WERI-Rb-1 (cell line): ENCODE data around the gene TMEM240.
"Not testable (repeated sequence)": the region's sequence is repeated elsewhere in the genome, so short reads cannot be mapped to it uniquely, and the experiment has no call there.

ENCODE experiments used
- DNase-seq: peaks from one replicate; pipeline ENCODE4 v3.0.0-alpha.2; 2020
- H3K27ac ChIP-seq: fragments of 250-450 bp; sonication (Bioruptor Pico); 2 replicates; pipeline ENCODE4 v1.5.1; 2020; ENCODE audit warnings: mild to moderate bottlenecking, moderate library complexity
- H3K27me3 ChIP-seq: fragments of 250-450 bp; sonication (Bioruptor Pico); 2 replicates; pipeline ENCODE4 v1.5.1; 2021; ENCODE audit warnings: mild to moderate bottlenecking, low read depth, moderate library complexity; ENCODE audit not compliant: insufficient read depth, severe bottlenecking
- H3K36me3 ChIP-seq: fragments of 250-450 bp; sonication (Bioruptor Pico); 2 replicates; pipeline ENCODE4 v1.5.1; 2020; ENCODE audit warnings: mild to moderate bottlenecking, moderate library complexity
- H3K4me3 ChIP-seq: 2 replicates; pipeline ENCODE4 v1.5.1; 2011; ENCODE audit warnings: low read depth, mild to moderate bottlenecking, control low read depth, low read length
- H3K9me3 ChIP-seq: fragments of 250-450 bp; sonication (Bioruptor Pico); 2 replicates; pipeline ENCODE4 v1.5.1; 2021; ENCODE audit warnings: mild to moderate bottlenecking, moderate library complexity; ENCODE audit not compliant: severe bottlenecking
- CTCF ChIP-seq: IDR thresholded peaks from 2 replicates; pipeline ENCODE4 v1.5.1; 2011; ENCODE audit warnings: low read depth, mild to moderate bottlenecking, control low read depth, inconsistent platforms, low read length

TMEM240 gene

GRCh38 chr1:1521331-1521730, 19.1 kb downstream of the TMEM240 start:
- H3K36me3 ChIP-seq = peaks cover 50% of the 10 kb centered on the region
- no peak for TF ChIP-seq CTCF
- no peak overlapping the region for H3K4me3 ChIP-seq
- H3K27me3 ChIP-seq = no peaks in the 10 kb centered on the region
- no peak overlapping the region for H3K27ac ChIP-seq
- H3K9me3 ChIP-seq = no peaks in the 10 kb centered on the region
- DNase-seq = no peak

- not testable (repeated sequence) for H3K4me3 ChIP-seq, H3K27ac ChIP-seq, H3K27me3 ChIP-seq, H3K9me3 ChIP-seq, DNase-seq
- peaks cover 50% of the 10 kb centered on the region for H3K36me3 ChIP-seq
Observed at GRCh38 chr1:1519805-1520505, 20.5 kb downstream of the TMEM240 start.

DNA sequence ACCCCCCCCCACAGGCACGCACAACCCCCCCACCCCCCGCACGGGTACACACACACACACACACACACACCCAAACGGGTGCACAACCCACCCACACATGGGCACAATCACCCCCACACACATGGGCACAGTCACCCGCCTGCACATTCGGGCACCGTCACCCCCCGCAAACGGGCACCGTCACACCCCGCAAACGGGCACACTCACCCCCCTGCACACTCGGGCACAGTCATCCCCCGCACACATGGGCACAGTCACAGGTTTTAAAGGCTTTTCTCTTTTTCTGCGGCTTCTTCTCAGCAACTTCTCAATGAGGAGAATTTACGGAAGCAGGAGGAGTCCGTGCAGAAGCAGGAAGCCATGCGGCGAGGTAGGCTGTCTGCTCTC, 21.8 kb downstream of the TMEM240 start:
- H3K27ac ChIP-seq, H3K9me3 ChIP-seq, H3K4me3 ChIP-seq, H3K27me3 ChIP-seq, DNase-seq: not testable (repeated sequence)
- peaks cover 49% of the 10 kb centered on the region for H3K36me3 ChIP-seq

- Histone ChIP-seq H3K27me3 (no peaks in the 10 kb centered on the region), H3K9me3 (no peaks in the 10 kb centered on the region), H3K36me3 (peaks cover 47% of the 10 kb centered on the region), H3K27ac (no peak overlapping the region), H3K4me3 (no peak overlapping the region)
- no peak for TF ChIP-seq CTCF
- no peak for DNase-seq
Observed at GRCh38 chr1:1517973-1518620, 22.3 kb downstream of the TMEM240 start.

DNA sequence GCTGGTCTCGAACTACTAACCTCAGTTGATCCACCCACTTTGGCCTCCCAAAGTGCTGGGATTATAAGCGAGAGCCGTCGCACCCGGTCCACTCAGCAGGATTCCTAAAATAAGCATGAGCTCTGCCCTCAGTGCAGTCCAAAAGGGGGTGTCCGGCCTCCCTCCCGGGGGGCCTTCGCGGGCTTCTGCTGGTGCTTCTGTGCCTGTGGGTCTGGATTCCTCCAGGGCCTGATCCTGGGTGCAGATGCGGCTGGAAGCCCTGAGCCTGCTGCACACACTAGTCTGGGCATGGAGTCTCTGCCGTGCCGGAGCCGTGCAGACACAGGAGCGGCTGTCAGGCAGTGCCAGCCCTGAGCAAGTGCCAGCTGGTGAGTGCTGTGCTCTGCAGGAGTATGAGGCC, 23.5 kb downstream of the TMEM240 start:
- not testable (repeated sequence) for H3K4me3 ChIP-seq, H3K9me3 ChIP-seq, DNase-seq, H3K27me3 ChIP-seq, H3K27ac ChIP-seq
- peaks cover 42% of the 10 kb centered on the region for H3K36me3 ChIP-seq

DNA sequence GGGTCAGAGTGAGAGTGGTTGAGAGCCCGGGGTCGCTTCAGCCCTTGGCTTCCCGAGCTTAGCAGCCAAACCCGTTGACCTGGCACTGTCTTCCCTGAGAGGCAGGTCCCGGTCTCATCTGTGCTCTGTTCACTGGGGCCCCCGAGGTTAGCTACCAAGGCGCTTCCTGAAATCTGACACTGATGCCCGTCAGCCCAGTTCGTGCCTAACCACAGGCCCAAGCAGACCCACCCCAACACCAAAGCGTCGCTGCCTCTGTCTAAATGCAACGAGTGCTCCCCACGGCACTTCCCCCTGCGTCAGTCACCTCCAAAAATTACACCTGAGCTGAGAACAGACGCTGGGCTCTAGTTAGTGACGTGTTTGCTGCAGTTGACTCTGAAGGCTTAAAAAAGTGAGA, 26.0 kb downstream of the TMEM240 start:
- H3K4me3 ChIP-seq, H3K27ac ChIP-seq, H3K9me3 ChIP-seq, DNase-seq, H3K27me3 ChIP-seq: not testable (repeated sequence)
- peaks cover 31% of the 10 kb centered on the region for H3K36me3 ChIP-seq

DNA sequence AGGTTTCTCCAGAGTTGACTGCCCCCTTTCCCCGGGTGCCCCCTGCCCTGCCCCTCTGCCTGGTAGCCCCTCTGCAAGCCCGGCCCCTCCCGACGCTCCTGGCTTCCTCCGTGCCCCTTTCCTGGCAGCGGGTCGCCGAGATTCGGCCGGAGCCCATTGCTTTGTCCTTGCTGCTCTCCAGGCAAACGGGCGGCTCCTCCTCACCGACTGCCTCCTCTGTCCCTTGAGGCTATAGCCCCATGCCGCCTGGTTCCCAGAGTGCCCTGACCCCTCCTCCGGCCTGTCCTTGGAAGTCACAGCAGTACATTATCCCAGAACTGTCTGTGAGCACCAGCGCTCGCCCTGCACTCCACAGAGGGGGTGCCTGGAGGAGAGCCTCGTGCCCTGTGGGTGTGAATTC, 26.7 kb downstream of the TMEM240 start:
- not testable (repeated sequence) for H3K4me3 ChIP-seq

DNA sequence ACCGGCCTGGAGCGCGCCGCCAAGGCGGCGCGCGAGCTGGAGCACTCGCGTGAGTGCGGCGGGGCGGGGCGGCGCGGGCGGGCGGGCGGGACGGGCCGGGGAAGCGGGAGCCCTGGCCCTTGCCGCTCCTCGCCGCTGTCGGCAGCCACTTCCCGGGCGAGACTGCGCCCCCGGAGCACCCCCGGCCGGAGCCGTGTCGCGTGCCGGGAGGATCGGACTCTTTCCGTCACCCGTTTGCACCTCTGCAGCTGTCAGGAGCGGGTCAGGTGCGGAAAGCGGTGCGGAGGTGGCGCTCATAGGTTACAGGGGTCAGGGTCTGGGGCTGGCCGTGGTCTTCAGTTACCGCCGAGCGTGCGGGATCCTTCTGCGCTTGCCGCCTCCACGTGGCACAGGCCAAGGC, 28.0 kb downstream of the TMEM240 start:
- not testable (repeated sequence) for H3K27ac ChIP-seq, DNase-seq, H3K27me3 ChIP-seq, H3K9me3 ChIP-seq
- Histone ChIP-seq H3K4me3 (peak overlapping the region; percentile 51), H3K36me3 (peaks cover 22% of the 10 kb centered on the region)

More for the DNA sequence above, 26.7 kb downstream of the TMEM240 start:
- H3K27ac ChIP-seq, H3K9me3 ChIP-seq, H3K27me3 ChIP-seq, DNase-seq: not testable (repeated sequence)
- peaks cover 29% of the 10 kb centered on the region for H3K36me3 ChIP-seq
